Neural progenitor cell (in vitro differentiated cells): Measurements from ENCODE around the gene CDK7. TPM values are rescaled to one million over a fixed set of nuclear protein-coding genes. Genes with fewer than 3 reads are reported as not detected.
"Not testable (repeated sequence)": the region's sequence is repeated elsewhere in the genome, so short reads cannot be mapped to it uniquely, and the experiment has no call there.

Experiments used
- DNase-seq: peaks from one replicate; pipeline ENCODE4 v3.0.0-alpha.2; 2016; ENCODE audit warnings: low spot score
- H2AFZ ChIP-seq: fragments of 200-600 bp; sonication (generic); replicated peaks from 2 replicates; pipeline ENCODE4 v1.6.1; 2016; ENCODE audit warnings: antibody characterized with exemption
- H3F3A ChIP-seq: fragments of 200-600 bp; sonication (generic); 2 replicates; pipeline ENCODE4 v1.6.1; 2016; ENCODE audit warnings: antibody characterized with exemption, low read depth
- H3K27ac ChIP-seq: fragments of 200-600 bp; sonication (generic); 2 replicates; pipeline ENCODE4 v1.5.1; 2016; ENCODE audit warnings: mild to moderate bottlenecking
- H3K27me3 ChIP-seq: fragments of 200-600 bp; sonication (generic); 2 replicates; pipeline ENCODE4 v1.6.1; 2016; ENCODE audit warnings: mild to moderate bottlenecking, moderate library complexity
- H3K36me3 ChIP-seq: fragments of 200-600 bp; sonication (generic); 2 replicates; pipeline ENCODE4 v1.5.1; 2016
- H3K4me1 ChIP-seq: fragments of 200-600 bp; sonication (generic); 2 replicates; pipeline ENCODE4 v1.6.1; 2016; ENCODE audit warnings: mixed run types
- H3K4me2 ChIP-seq: fragments of 200-600 bp; sonication (generic); 2 replicates; pipeline ENCODE4 v1.6.1; 2016
- H3K4me3 ChIP-seq: fragments of 200-600 bp; sonication (generic); 2 replicates; pipeline ENCODE4 v1.5.1; 2016
- H3K79me2 ChIP-seq: fragments of 200-600 bp; sonication (generic); 2 replicates; pipeline ENCODE4 v1.6.1; 2016; ENCODE audit warnings: low read depth
- H3K9ac ChIP-seq: fragments of 200-600 bp; sonication (generic); 2 replicates; pipeline ENCODE4 v1.6.1; 2016
- H3K9me3 ChIP-seq: fragments of 200-600 bp; sonication (generic); 2 replicates; pipeline ENCODE4 v1.5.1; 2016; ENCODE audit warnings: low read depth
- H4K20me1 ChIP-seq: fragments of 200-600 bp; sonication (generic); 2 replicates; pipeline ENCODE4 v1.6.1; 2016; ENCODE audit warnings: low read depth
- H3K27ac Mint-ChIP-seq: 3 replicates; pipeline ENCODE4 v1.8.0; 2021; ENCODE audit warnings: mixed read lengths
- H3K27me3 Mint-ChIP-seq: 2 replicates; pipeline ENCODE4 v1.8.0; 2022; ENCODE audit warnings: low read depth, mild to moderate bottlenecking, inconsistent platforms, moderate library complexity, mixed read lengths; ENCODE audit not compliant: insufficient read depth
- H3K36me3 Mint-ChIP-seq: 3 replicates; pipeline ENCODE4 v1.8.0; 2021; ENCODE audit warnings: mixed read lengths
- H3K4me1 Mint-ChIP-seq: 3 replicates; pipeline ENCODE4 v1.8.0; 2021; ENCODE audit warnings: mixed read lengths
- H3K4me3 Mint-ChIP-seq: 3 replicates; pipeline ENCODE4 v1.8.0; 2021; ENCODE audit warnings: mild to moderate bottlenecking, moderate library complexity, mixed read lengths
- H3K9me3 Mint-ChIP-seq: 3 replicates; pipeline ENCODE4 v1.8.0; 2020; ENCODE audit warnings: mixed read lengths
- CTCF ChIP-seq: fragments of 200-600 bp; sonication (generic); IDR thresholded peaks from 2 replicates; pipeline ENCODE4 v1.5.1; 2017; ENCODE audit warnings: antibody characterized with exemption, mild to moderate bottlenecking
- EZH2 ChIP-seq: fragments of 200-600 bp; sonication (generic); IDR thresholded peaks from 2 replicates; pipeline ENCODE4 v1.6.1; 2017; ENCODE audit warnings: antibody characterized with exemption, mild to moderate bottlenecking, moderate library complexity
- EZH2phosphoT487 ChIP-seq: fragments of 200-600 bp; sonication (generic); IDR thresholded peaks from 2 replicates; pipeline ENCODE4 v1.6.1; 2017; ENCODE audit warnings: antibody characterized with exemption
- total RNA-seq: library from RNA; depleted of rRNA; stranded (reverse); fragments of >200 nt; gene quantifications from 2 replicates; pipeline ENCODE4 v1.2.3, GENCODE V29; 2015; ENCODE audit warnings: low replicate concordance

CDK7 gene
- total RNA-seq, 1 donor from 2014 or later, result 57.3 TPM

- Histone ChIP-seq H4K20me1 (peaks cover 6% of the 10 kb centered on the region), H2AFZ (no peak overlapping the region), H3K4me2 (no peak overlapping the region), H3K9ac (no peak overlapping the region), H3K36me3 (no peaks in the 10 kb centered on the region), H3K4me3 (no peak overlapping the region), H3K27ac (no peak overlapping the region), H3K9me3 (no peaks in the 10 kb centered on the region), H3K27me3 (no peaks in the 10 kb centered on the region), H3K4me1 (no peaks in the 10 kb centered on the region), H3F3A (no peaks in the 10 kb centered on the region), H3K79me2 (peaks cover 45% of the 10 kb centered on the region)
- Mint-ChIP-seq H3K4me1 (no peaks in the 10 kb centered on the region), H3K27me3 (no peaks in the 10 kb centered on the region), H3K9me3 (peaks cover 9% of the 10 kb centered on the region), H3K27ac (peak overlapping the region; percentile 25), H3K36me3 (peaks cover 9% of the 10 kb centered on the region), H3K4me3 (no peak overlapping the region)
- no peak for TF ChIP-seq CTCF
- TF ChIP-seq EZH2phosphoT487, result no peak
- no peak for TF ChIP-seq EZH2
- DNase-seq, result no peak
Observed at GRCh38 chr5:69252437-69252836, 17.8 kb downstream of the CDK7 start.

GRCh38 chr5:69255940-69256339 is 21.3 kb downstream of the CDK7 start:
- H3K4me1 Mint-ChIP-seq, H3F3A ChIP-seq, H3K4me1 ChIP-seq, H2AFZ ChIP-seq, H3K27ac Mint-ChIP-seq, H3K27ac ChIP-seq, H3K27me3 ChIP-seq, H3K9me3 ChIP-seq, H3K9me3 Mint-ChIP-seq, H3K4me2 ChIP-seq, H3K9ac ChIP-seq, H3K36me3 ChIP-seq, H3K36me3 Mint-ChIP-seq, H3K4me3 Mint-ChIP-seq, DNase-seq, H4K20me1 ChIP-seq, H3K27me3 Mint-ChIP-seq, H3K4me3 ChIP-seq: not testable (repeated sequence)
- H3K79me2 ChIP-seq, result peaks cover 10% of the 10 kb centered on the region

- H3K9me3 Mint-ChIP-seq, result no peaks in the 10 kb centered on the region
- Histone ChIP-seq H3K4me2 (no peak overlapping the region), H3K27me3 (no peaks in the 10 kb centered on the region), H2AFZ (no peak overlapping the region), H3K4me1 (no peaks in the 10 kb centered on the region), H3K36me3 (no peaks in the 10 kb centered on the region), H3K9me3 (no peaks in the 10 kb centered on the region), H3K27ac (no peak overlapping the region), H3K79me2 (no peaks in the 10 kb centered on the region), H3K9ac (no peak overlapping the region), H4K20me1 (no peaks in the 10 kb centered on the region), H3K4me3 (no peak overlapping the region), H3F3A (no peaks in the 10 kb centered on the region)
- no peaks in the 10 kb centered on the region for H3K4me1 Mint-ChIP-seq
- H3K27me3 Mint-ChIP-seq, result peaks cover 2% of the 10 kb centered on the region
- no peak overlapping the region for H3K4me3 Mint-ChIP-seq
- H3K27ac Mint-ChIP-seq, result no peak overlapping the region
- H3K36me3 Mint-ChIP-seq, result peaks cover 10% of the 10 kb centered on the region
- no peak for DNase-seq
- TF ChIP-seq EZH2 (no peak), CTCF (no peak), EZH2phosphoT487 (no peak)
Observed at GRCh38 chr5:69257577-69257976, 22.9 kb downstream of the CDK7 start.

- no peak for DNase-seq
- H3K36me3 ChIP-seq, result no peaks in the 10 kb centered on the region
- Mint-ChIP-seq H3K27me3 (peaks cover 2% of the 10 kb centered on the region), H3K9me3 (no peaks in the 10 kb centered on the region), H3K27ac (no peak overlapping the region), H3K36me3 (peaks cover 14% of the 10 kb centered on the region), H3K4me3 (no peak overlapping the region), H3K4me1 (no peaks in the 10 kb centered on the region)
- H3K27ac ChIP-seq, result no peak overlapping the region
- H3K4me1 ChIP-seq, result no peaks in the 10 kb centered on the region
- no peak overlapping the region for H3K4me3 ChIP-seq
- peaks cover 3% of the 10 kb centered on the region for H4K20me1 ChIP-seq
- H3K79me2 ChIP-seq, result no peaks in the 10 kb centered on the region
- no peaks in the 10 kb centered on the region for H3K27me3 ChIP-seq
- TF ChIP-seq EZH2phosphoT487, result no peak
- no peak for TF ChIP-seq EZH2
- TF ChIP-seq CTCF, result no peak
- no peaks in the 10 kb centered on the region for H3K9me3 ChIP-seq
- H3F3A ChIP-seq, result no peaks in the 10 kb centered on the region
- H2AFZ ChIP-seq, result no peak overlapping the region
- H3K9ac ChIP-seq, result no peak overlapping the region
- H3K4me2 ChIP-seq, result no peak overlapping the region
Observed at GRCh38 chr5:69261034-69261433, 26.3 kb downstream of the CDK7 start.
